HEK293T (cell line): Measurements from ENCODE around the gene RNASE13.

Experiments
- BHLHE40 ChIP-seq: fragments of 450-650 bp; IDR thresholded peaks from 2 replicates; pipeline ENCODE4 v1.6.1; 2016; ENCODE audit warnings: mild to moderate bottlenecking, moderate library complexity, borderline replicate concordance
- FOXA1 ChIP-seq: fragments of 450-650 bp; IDR thresholded peaks from 2 replicates; pipeline ENCODE4 v1.6.1; 2016; ENCODE audit warnings: mild to moderate bottlenecking
- FOXM1 ChIP-seq: fragments of 450-650 bp; IDR thresholded peaks from 2 replicates; pipeline ENCODE4 v1.6.1; 2017; ENCODE audit warnings: mild to moderate bottlenecking, borderline replicate concordance
- HDGF ChIP-seq: fragments of 450-650 bp; IDR thresholded peaks from 2 replicates; pipeline ENCODE4 v1.6.1; 2017; ENCODE audit warnings: antibody characterized with exemption, borderline replicate concordance
- LEF1 ChIP-seq: fragments of 450-650 bp; IDR thresholded peaks from 2 replicates; pipeline ENCODE4 v1.6.1; 2017; ENCODE audit warnings: mild to moderate bottlenecking, borderline replicate concordance
- SUZ12 ChIP-seq: fragments of 450-650 bp; IDR thresholded peaks from 2 replicates; pipeline ENCODE4 v1.6.1; 2016; ENCODE audit warnings: mild to moderate bottlenecking
- TF ChIP-seq, protein P1 (sequence below): fragments of 450-650 bp; IDR thresholded peaks from 2 replicates; pipeline ENCODE4 v1.6.1; 2016

DNA sequence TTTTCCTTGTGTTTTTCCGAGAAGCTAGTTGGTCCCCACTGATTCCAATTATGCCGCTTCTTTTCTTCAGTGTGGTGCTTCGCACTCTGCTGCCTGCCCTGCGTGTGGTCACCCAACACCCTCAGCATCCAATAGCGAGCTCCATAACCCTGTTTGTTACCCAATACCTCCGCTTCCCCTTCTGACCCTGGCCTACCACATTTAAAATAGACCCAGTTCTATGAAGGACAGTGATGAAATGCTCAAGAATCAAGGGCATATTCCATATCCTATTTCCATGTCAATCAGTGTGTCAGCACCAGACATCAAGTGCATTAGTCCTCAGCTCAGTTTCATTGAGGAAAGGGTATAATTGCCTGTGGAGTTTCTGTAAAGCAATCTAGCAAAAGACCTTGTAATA lies 19.3 kb downstream of the RNASE13 start:
- TF ChIP-seq HDGF, result no peak
- TF ChIP-seq BHLHE40, result no peak
- TF ChIP-seq FOXM1, result no peak
- no peak for TF ChIP-seq SUZ12
- TF ChIP-seq, protein P1, sequence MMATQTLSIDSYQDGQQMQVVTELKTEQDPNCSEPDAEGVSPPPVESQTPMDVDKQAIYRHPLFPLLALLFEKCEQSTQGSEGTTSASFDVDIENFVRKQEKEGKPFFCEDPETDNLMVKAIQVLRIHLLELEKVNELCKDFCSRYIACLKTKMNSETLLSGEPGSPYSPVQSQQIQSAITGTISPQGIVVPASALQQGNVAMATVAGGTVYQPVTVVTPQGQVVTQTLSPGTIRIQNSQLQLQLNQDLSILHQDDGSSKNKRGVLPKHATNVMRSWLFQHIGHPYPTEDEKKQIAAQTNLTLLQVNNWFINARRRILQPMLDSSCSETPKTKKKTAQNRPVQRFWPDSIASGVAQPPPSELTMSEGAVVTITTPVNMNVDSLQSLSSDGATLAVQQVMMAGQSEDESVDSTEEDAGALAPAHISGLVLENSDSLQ, result no peak
- TF ChIP-seq FOXA1, result no peak
- no peak for TF ChIP-seq LEF1
